Keratinocyte (primary cell): ENCODE measurements around the gene PRRC1. TPM values are rescaled to one million over a fixed set of nuclear protein-coding genes. Genes with fewer than 3 reads are reported as not detected.

ENCODE experiments used
- DNase-seq: peaks from one replicate; pipeline ENCODE4 v3.0.0-alpha.2; 2011; ENCODE audit warnings: low read depth, missing footprints, low spot score
- FAIRE-seq: peaks from 2 replicates; lab custom pipeline; 2011; peaks lifted over from hg19 to GRCh38; lab: Jason Lieb, UNC
- H2AFZ ChIP-seq: 2 replicates; pipeline ENCODE4 v1.6.0; 2012; ENCODE audit warnings: low read length, control low read depth, inconsistent platforms; ENCODE audit not compliant: control insufficient read depth
- H3K27ac ChIP-seq: 2 replicates; pipeline ENCODE4 v1.5.1; 2011; ENCODE audit warnings: low read length; ENCODE audit not compliant: control insufficient read depth, insufficient read depth
- H3K27me3 ChIP-seq: 3 replicates; pipeline ENCODE4 v1.6.0; 2011; ENCODE audit warnings: low read length; ENCODE audit not compliant: control insufficient read depth, insufficient read depth; ENCODE audit errors: extremely low read depth
- H3K36me3 ChIP-seq, 2 experiments: 2 replicates in 1 of 2; 3 replicates in 1 of 2; pipeline ENCODE4 v1.5.1; 2011; ENCODE audit warnings: low read length in 2 of 2, mild to moderate bottlenecking in 1 of 2; ENCODE audit not compliant: control insufficient read depth in 2 of 2, insufficient read depth in 2 of 2; ENCODE audit errors: extremely low read depth in 1 of 2
- H3K4me1 ChIP-seq: 3 replicates; pipeline ENCODE4 v1.5.1; 2011; ENCODE audit warnings: low read length; ENCODE audit not compliant: control insufficient read depth, insufficient read depth; ENCODE audit errors: extremely low read depth
- H3K4me2 ChIP-seq: 3 replicates; pipeline ENCODE4 v1.6.0; 2011; ENCODE audit warnings: low read depth, low read length; ENCODE audit not compliant: control insufficient read depth, insufficient read depth; ENCODE audit errors: extremely low read depth
- H3K4me3 ChIP-seq, 3 experiments: fragments of 200-600 bp in 1 of 3; sonication (generic) in 1 of 3; 2 replicates in 2 of 3; 3 replicates in 1 of 3; pipeline ENCODE4 v1.5.1; 2011 to 2016; ENCODE audit warnings: low read length in 3 of 3, mild to moderate bottlenecking in 3 of 3, control low read depth in 2 of 3, inconsistent platforms in 1 of 3, low read depth in 1 of 3, mixed read lengths in 1 of 3, mixed run types in 1 of 3, moderate library complexity in 1 of 3; ENCODE audit not compliant: control insufficient read depth in 2 of 3, insufficient read depth in 2 of 3; ENCODE audit errors: extremely low read depth in 1 of 3
- H3K79me2 ChIP-seq: 2 replicates; pipeline ENCODE4 v1.6.0; 2012; ENCODE audit warnings: low read length; ENCODE audit not compliant: control insufficient read depth, insufficient read depth
- H3K9ac ChIP-seq: 3 replicates; pipeline ENCODE4 v1.6.0; 2011; ENCODE audit warnings: low read length; ENCODE audit not compliant: control insufficient read depth, insufficient read depth; ENCODE audit errors: extremely low read depth
- H3K9me1 ChIP-seq: 3 replicates; pipeline ENCODE4 v1.6.0; 2011; ENCODE audit warnings: low read length; ENCODE audit not compliant: control insufficient read depth, insufficient read depth; ENCODE audit errors: extremely low read depth
- H3K9me3 ChIP-seq: 2 replicates; pipeline ENCODE4 v1.5.1; 2012; ENCODE audit warnings: low read depth, low read length; ENCODE audit not compliant: control insufficient read depth
- H4K20me1 ChIP-seq: 3 replicates; pipeline ENCODE4 v1.6.0; 2011; ENCODE audit warnings: low read length; ENCODE audit not compliant: control insufficient read depth, insufficient read depth; ENCODE audit errors: extremely low read depth
- EZH2 ChIP-seq: IDR thresholded peaks from one replicate; pipeline ENCODE4 v1.6.1; 2012; ENCODE audit warnings: inconsistent platforms, mild to moderate bottlenecking, low read length, moderate library complexity
- dilution Hi-C: fragments of 300-500 bp; cut with MboI; formaldehyde crosslinking; loops from one replicate; pipeline ENCODE4 v1.7.0; 2020; ENCODE audit warnings: low sequenced_read_pairs; ENCODE audit not compliant: extremely low pct_ligation_motif_present
- polyA plus RNA-seq, 5 experiments: library from polyadenylated mRNA; depleted of rRNA in 3 of 5; stranded (reverse) in 3 of 5; stranded (forward) in 1 of 5; unstranded in 1 of 5; fragments of >200 nt; gene quantifications; 1 replicate in 1 of 5; 2 replicates in 3 of 5; 3 replicates in 1 of 5; pipeline versions ENCODE4 v1.2.1 to v1.2.3, GENCODE V29; 2011 to 2012; ENCODE audit warnings: missing spikeins in 2 of 5, low read depth in 1 of 5, low replicate concordance in 1 of 5
- TF ChIP-seq, protein P1 (sequence below), 3 experiments: IDR thresholded peaks in 1 of 3; conservative IDR thresholded peaks in 1 of 3; optimal IDR thresholded peaks in 1 of 3; 2 replicates in 2 of 3; 3 replicates in 1 of 3; pipeline versions ENCODE3 to v1.5.1; 2011; ENCODE audit warnings: low read length in 3 of 3, mild to moderate bottlenecking in 3 of 3, moderate library complexity in 2 of 3, control low read depth in 1 of 3, inconsistent platforms in 1 of 3; ENCODE audit not compliant: insufficient read depth in 2 of 3; ENCODE audit errors: extremely low read depth in 1 of 3

Gene PRRC1
- polyA plus RNA-seq, 1 donor (not counting 4 experiments of a cell fraction or from before 2014, with no cell fraction given), result 48.6 TPM

- Histone ChIP-seq H3K9me3 (no peaks in the 10 kb centered on the region), H3K27me3 (no peaks in the 10 kb centered on the region), H3K9ac (no peak overlapping the region), H2AFZ (no peak overlapping the region), H3K27ac (no peak overlapping the region), H4K20me1 (no peaks in the 10 kb centered on the region), H3K4me1 (no peaks in the 10 kb centered on the region), H3K36me3 (no peaks in the 10 kb centered on the region), H3K79me2 (no peaks in the 10 kb centered on the region), H3K9me1 (no peaks in the 10 kb centered on the region), H3K4me2 (no peak overlapping the region), H3K4me3 (no peak overlapping the region)
- FAIRE-seq (no peak), DNase-seq (no peak)
- dilution Hi-C loops, result no loop called here
- TF ChIP-seq, protein P1, sequence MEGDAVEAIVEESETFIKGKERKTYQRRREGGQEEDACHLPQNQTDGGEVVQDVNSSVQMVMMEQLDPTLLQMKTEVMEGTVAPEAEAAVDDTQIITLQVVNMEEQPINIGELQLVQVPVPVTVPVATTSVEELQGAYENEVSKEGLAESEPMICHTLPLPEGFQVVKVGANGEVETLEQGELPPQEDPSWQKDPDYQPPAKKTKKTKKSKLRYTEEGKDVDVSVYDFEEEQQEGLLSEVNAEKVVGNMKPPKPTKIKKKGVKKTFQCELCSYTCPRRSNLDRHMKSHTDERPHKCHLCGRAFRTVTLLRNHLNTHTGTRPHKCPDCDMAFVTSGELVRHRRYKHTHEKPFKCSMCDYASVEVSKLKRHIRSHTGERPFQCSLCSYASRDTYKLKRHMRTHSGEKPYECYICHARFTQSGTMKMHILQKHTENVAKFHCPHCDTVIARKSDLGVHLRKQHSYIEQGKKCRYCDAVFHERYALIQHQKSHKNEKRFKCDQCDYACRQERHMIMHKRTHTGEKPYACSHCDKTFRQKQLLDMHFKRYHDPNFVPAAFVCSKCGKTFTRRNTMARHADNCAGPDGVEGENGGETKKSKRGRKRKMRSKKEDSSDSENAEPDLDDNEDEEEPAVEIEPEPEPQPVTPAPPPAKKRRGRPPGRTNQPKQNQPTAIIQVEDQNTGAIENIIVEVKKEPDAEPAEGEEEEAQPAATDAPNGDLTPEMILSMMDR (optimal IDR thresholded peaks at IDR 0.05 in 1 of 3, IDR thresholded peaks at IDR 0.05 in 1 of 3, conservative IDR thresholded peaks at IDR 0.05 in 1 of 3; ENCODE audit: extremely low read depth in 1 of 3, insufficient read depth in 2 of 3, low read length in 3 of 3), result no peak
- no peak for TF ChIP-seq EZH2
Observed at GRCh38 chr5:127508644-127509373, 8.6 kb upstream of the PRRC1 start.

- Histone ChIP-seq H3K36me3 (no peaks in the 10 kb centered on the region), H3K9me1 (no peaks in the 10 kb centered on the region), H3K27ac (no peak overlapping the region), H3K4me3 (no peak overlapping the region), H2AFZ (no peak overlapping the region), H3K4me2 (no peak overlapping the region), H3K9ac (no peak overlapping the region), H3K4me1 (peaks cover 4% of the 10 kb centered on the region), H3K27me3 (no peaks in the 10 kb centered on the region), H3K79me2 (peaks cover 10% of the 10 kb centered on the region), H4K20me1 (no peaks in the 10 kb centered on the region), H3K9me3 (no peaks in the 10 kb centered on the region)
- FAIRE-seq, result no peak
- DNase-seq, result no peak
- dilution Hi-C loops, result no loop called here
- TF ChIP-seq, protein P1 (optimal IDR thresholded peaks at IDR 0.05 in 1 of 3, IDR thresholded peaks at IDR 0.05 in 1 of 3, conservative IDR thresholded peaks at IDR 0.05 in 1 of 3; ENCODE audit: extremely low read depth in 1 of 3, insufficient read depth in 2 of 3, low read length in 3 of 3), result no peak
Observed at GRCh38 chr5:127513408-127513970, 4.0 kb upstream of the PRRC1 start.
